ENCODE measurements around the gene PIGL.

The PIGL gene

GRCh38 chr17:16217002-16217635 lies at the start of gene PIGL:
Gene PIGL, plus strand, starts transcription at chr17:16217210. Its CDS starts 17 bp downstream, at chr17:16217227.
- TF ChIP-seq GATA3 (IDR thresholded peaks at IDR 0.05; ENCODE audit: low read depth, low read length) (no peak), GATA2 (IDR thresholded peaks at IDR 0.05; ENCODE audit: low read depth, low read length) (no peak)

- TF ChIP-seq GATA3 (IDR thresholded peaks at IDR 0.05; ENCODE audit: low read depth, low read length) (no peak), GATA2 (IDR thresholded peaks at IDR 0.05; ENCODE audit: low read depth, low read length) (no peak)
These were observed 45.4 kb upstream of the PIGL start for GRCh38 chr17:16171613-16172012.

GRCh38 chr17:16178836-16179235 lies 38.2 kb upstream of the PIGL start:
- TF ChIP-seq GATA3 (IDR thresholded peaks at IDR 0.05; ENCODE audit: low read depth, low read length), result no peak
- TF ChIP-seq GATA2 (IDR thresholded peaks at IDR 0.05; ENCODE audit: low read depth, low read length), result no peak

- no peak for TF ChIP-seq GATA3 (IDR thresholded peaks at IDR 0.05; ENCODE audit: low read depth, low read length)
- no peak for TF ChIP-seq GATA2 (IDR thresholded peaks at IDR 0.05; ENCODE audit: low read depth, low read length)
These were observed 35.4 kb upstream of the PIGL start for GRCh38 chr17:16181581-16181980.

- no peak for TF ChIP-seq GATA3 (IDR thresholded peaks at IDR 0.05; ENCODE audit: low read depth, low read length)
- TF ChIP-seq GATA2 (IDR thresholded peaks at IDR 0.05; ENCODE audit: low read depth, low read length), result no peak
These were observed 29.4 kb upstream of the PIGL start for GRCh38 chr17:16187642-16188041.

- TF ChIP-seq GATA2 (IDR thresholded peaks at IDR 0.05; ENCODE audit: low read depth, low read length), result no peak
- TF ChIP-seq GATA3 (IDR thresholded peaks at IDR 0.05; ENCODE audit: low read depth, low read length), result no peak
These were observed 27.1 kb upstream of the PIGL start for GRCh38 chr17:16189791-16190348.

GRCh38 chr17:16190703-16191360 lies 26.2 kb upstream of the PIGL start:
- TF ChIP-seq GATA2 (IDR thresholded peaks at IDR 0.05; ENCODE audit: low read depth, low read length) (no peak), GATA3 (IDR thresholded peaks at IDR 0.05; ENCODE audit: low read depth, low read length) (no peak)

- TF ChIP-seq GATA3 (IDR thresholded peaks at IDR 0.05; ENCODE audit: low read depth, low read length) (no peak), GATA2 (IDR thresholded peaks at IDR 0.05; ENCODE audit: low read depth, low read length) (no peak)
These were observed 25.4 kb upstream of the PIGL start for GRCh38 chr17:16191604-16192003.

- TF ChIP-seq GATA3 (IDR thresholded peaks at IDR 0.05; ENCODE audit: low read depth, low read length) (no peak), GATA2 (IDR thresholded peaks at IDR 0.05; ENCODE audit: low read depth, low read length) (no peak)
These were observed 19.7 kb upstream of the PIGL start for GRCh38 chr17:16197276-16197675.

GRCh38 chr17:16199093-16199492 lies 17.9 kb upstream of the PIGL start:
- TF ChIP-seq GATA2 (IDR thresholded peaks at IDR 0.05; ENCODE audit: low read depth, low read length), result no peak
- no peak for TF ChIP-seq GATA3 (IDR thresholded peaks at IDR 0.05; ENCODE audit: low read depth, low read length)

GRCh38 chr17:16211590-16211989 lies 5.4 kb upstream of the PIGL start:
- TF ChIP-seq GATA3 (IDR thresholded peaks at IDR 0.05; ENCODE audit: low read depth, low read length), result no peak
- no peak for TF ChIP-seq GATA2 (IDR thresholded peaks at IDR 0.05; ENCODE audit: low read depth, low read length)

GRCh38 chr17:16212793-16213192 lies 4.2 kb upstream of the PIGL start:
- TF ChIP-seq GATA2 (IDR thresholded peaks at IDR 0.05; ENCODE audit: low read depth, low read length), result no peak
- no peak for TF ChIP-seq GATA3 (IDR thresholded peaks at IDR 0.05; ENCODE audit: low read depth, low read length)

- no peak for TF ChIP-seq GATA3 (IDR thresholded peaks at IDR 0.05; ENCODE audit: low read depth, low read length)
- no peak for TF ChIP-seq GATA2 (IDR thresholded peaks at IDR 0.05; ENCODE audit: low read depth, low read length)
These were observed 2.6 kb upstream of the PIGL start for GRCh38 chr17:16214190-16215001.

GRCh38 chr17:16215002-16215272 lies 2.1 kb upstream of the PIGL start:
- no peak for TF ChIP-seq GATA2 (IDR thresholded peaks at IDR 0.05; ENCODE audit: low read depth, low read length)
- TF ChIP-seq GATA3 (IDR thresholded peaks at IDR 0.05; ENCODE audit: low read depth, low read length), result no peak
